Measurements from ENCODE around the gene ARHGEF33.
"Not testable (repeated sequence)": the region's sequence is repeated elsewhere in the genome, so short reads cannot be mapped to it uniquely, and the experiment has no call there.

ARHGEF33 gene

DNA sequence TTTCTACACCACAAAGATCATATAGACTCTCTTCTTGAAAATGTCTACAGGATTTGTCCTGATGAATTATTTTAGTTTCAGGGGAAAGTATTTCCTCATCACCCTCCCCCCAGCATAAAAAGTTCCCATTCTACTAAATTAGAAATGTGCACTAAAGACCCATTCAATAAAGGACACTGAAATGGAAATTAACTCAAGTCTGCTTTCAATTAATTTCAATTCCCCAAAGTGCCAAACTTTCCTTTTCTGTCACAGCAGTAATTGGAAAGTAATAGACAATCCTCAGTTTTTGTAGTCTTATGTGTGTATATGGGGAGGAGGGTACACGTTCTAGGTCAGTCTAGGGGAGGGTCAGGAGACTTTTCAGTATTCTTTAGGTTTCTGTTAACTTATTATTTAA, 21.5 kb downstream of the ARHGEF33 start:
- no peak for DNase-seq (ENCODE audit: low spot score)

DNA sequence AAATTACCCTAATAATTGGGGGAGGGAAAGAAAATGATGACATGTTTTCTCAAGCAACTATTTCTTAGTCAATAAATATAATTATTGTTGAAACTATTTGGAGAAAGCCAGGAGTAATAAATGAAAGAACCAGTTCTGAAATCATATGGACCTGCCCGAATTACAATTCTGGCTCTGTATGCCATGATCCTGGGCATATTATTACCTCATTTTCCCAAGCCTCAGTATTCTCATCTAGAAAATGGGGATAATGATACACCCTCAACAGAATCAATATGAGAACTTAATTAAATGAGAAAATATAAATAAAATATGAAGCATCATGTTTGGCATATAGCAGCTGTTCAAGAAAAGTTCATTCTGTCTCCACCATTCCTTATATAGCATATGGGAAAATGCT, 22.9 kb downstream of the ARHGEF33 start:
- no peak for DNase-seq (ENCODE audit: low spot score)

DNA sequence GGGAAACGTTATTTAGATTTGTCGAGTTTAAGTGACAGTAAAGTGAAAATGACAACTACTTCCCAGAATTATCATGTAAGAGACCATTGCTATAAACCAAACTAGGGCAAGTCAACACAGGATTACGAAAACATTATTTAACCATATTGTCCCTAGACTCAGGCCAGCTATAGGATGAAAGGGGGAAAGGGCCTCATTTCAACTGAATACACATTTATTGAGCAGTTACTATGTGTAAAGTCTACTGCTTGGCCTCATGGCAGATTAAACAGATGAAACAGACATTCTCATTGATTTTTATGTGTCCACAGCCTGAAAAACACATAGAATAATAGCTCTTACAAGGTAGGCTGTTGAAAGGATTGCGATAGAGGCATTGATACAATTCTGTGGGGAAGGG, 32.7 kb downstream of the ARHGEF33 start:
- DNase-seq (ENCODE audit: low spot score) = no peak

DNA sequence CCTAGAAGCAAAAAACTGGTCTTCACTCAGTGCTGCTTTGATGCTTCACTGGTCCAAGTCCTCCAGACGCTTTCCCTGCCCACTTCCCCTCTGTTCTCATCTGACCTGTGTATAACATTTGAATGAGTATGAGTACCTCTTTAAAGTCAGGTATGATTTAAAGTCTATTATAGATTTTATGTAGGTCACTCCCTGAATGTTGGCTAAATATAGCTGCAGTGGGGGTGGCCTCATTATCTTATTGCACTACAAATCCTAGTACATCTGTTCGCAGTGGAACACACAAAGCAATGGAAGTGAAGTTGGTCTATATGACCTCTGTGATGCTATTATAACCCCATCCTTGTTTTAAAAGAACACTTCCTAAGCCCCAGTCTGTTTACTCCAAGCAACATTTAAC, 33.2 kb downstream of the ARHGEF33 start:
- DNase-seq (ENCODE audit: low spot score) = no peak

DNA sequence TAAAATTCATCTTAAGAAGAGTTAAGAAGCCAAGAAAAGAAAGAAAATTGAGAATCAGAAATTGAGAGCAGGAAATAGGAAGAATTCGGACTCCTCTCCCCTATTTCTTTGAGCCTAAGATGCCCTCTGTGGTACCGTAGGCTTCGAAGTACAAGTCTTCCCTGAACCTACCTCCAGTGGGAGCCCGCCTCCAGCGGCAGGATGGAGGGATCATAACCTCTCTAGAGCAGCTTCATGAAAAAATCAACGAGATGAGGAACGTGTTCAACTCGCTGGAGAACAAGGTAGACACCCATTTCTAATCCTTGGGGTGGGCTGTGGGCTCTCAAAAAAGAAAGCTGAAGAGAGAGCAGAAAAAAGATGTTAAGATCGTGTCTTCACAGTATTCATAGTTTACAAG, 36.3 kb downstream of the ARHGEF33 start:
- no peak for DNase-seq (ENCODE audit: low spot score)

DNA sequence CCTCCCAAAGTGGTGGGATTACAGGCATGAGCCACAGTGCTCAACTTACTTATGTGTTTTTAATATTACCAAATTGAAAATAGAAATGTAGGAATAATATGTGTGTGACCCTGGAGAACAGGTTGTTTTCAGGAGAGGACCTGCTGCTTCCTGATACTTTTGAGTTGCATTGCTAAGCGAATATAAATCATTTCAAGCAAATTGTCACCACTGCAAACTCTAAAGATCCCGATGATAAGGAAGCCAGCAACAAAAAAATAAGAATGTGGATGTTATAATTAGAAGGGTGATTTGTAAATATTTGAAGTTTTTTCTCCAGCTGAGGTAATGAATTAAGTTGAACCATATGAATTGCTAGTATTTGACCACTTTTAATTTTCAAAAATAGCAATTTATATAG, 40.9 kb downstream of the ARHGEF33 start:
- no peak for DNase-seq (ENCODE audit: low spot score)

DNA sequence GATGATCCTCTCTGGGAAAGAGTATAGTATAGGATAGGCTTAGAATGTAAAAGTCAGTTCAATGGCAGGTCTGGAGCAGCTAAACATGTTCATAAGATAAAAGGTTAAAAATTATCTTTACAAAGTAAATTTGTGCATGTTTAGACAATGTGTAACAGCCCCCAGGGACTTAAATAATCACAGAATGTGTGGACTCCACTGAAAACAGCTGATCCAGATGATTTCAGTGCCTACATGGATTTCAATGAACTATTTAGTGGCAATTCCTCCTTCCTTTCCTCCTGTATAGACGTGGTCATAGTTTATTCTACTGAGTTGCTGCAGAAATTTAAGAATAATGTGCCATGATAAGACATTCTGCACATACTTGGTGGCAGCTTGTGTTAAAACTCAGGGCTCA, 42.9 kb downstream of the ARHGEF33 start:
- no peak for DNase-seq (ENCODE audit: low spot score)

DNA sequence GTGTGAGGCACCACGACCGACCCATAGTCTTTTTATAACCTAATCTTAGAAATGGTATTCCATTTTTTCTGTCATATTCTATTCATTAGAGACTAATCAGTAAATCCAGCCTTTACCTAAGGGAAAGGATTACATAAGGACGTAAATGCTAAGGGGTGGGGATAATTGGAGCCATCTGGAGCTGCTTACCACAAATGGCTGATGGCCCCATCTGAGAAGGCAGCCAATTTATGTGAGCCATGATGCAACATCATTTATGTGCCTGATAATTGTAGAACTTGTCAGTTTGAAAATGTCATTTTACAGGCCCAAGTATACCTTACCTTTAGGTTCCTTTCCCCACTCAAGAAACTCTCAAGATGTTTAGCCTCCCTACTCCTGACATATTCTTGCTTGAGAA, 44.0 kb downstream of the ARHGEF33 start:
- no peak for DNase-seq (ENCODE audit: low spot score)

DNA sequence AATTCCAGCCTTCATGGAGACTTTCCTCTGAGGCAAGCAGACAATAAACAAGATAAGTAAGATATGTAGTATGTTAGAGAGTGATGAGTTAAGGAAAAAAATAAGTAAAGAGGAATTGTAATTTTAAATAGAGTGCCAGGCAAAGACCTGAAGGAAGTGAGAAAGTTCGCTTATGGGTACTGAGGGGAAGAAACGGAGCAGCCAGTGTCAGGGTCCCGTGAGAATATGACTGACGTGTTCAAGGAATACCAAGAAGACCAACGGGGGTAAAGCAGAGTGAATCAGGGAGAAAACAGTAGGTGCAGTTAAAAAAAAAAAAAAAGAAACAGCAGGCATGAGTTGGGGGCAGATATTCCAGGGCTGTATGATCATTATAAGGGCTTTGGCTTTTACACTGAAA, 45.1 kb downstream of the ARHGEF33 start:
- DNase-seq (ENCODE audit: low spot score) = no peak

DNA sequence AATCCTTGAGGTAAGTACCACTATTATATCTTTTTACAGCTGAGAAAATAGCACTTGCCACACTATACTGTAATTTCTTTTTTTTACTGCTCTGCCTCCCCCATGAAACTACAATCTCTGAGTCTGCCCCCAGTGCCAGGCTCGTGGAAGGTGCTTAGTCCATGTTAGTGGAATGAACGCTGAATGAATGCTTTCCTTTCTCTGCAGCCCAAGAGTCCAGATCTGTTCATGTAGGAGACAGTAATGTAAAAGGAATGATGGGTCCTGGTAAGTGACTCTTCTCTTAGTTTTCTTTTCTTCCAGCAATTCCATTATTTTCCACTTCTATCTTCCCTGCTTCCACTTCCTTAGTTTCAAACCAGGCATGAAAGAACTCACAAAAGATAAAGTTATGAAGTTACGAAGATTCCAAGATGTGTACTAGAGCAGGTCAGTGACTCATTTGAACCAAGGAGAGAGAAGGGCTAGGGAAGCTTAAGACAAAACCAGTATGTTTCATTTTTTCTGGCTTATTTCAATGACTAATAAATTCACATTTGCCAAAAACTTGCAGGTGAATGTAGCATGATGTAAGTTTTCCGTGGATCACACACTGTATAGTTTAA, 46.0 kb downstream of the ARHGEF33 start:
- no peak for DNase-seq (ENCODE audit: low spot score)

DNA sequence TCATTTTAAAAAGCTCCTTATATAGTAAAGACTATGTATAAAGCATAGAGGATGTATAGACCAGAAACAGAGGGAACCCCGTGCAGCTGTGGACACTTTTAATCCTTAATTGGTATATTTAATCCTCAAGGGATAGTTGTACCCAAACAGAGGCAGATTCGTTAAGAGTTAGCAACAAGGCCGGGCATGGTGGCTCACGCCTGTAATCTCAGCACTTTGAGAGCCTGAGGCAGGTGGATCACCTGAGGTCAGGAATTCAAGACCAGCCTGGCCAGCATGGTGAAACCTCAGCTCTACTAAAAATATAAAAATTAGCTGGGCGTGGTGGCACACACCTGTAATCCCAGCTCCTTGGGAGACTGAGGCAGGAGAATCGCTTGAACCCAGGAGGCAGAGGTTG, 46.8 kb downstream of the ARHGEF33 start:
- DNase-seq (ENCODE audit: low spot score) = not testable (repeated sequence)

DNA sequence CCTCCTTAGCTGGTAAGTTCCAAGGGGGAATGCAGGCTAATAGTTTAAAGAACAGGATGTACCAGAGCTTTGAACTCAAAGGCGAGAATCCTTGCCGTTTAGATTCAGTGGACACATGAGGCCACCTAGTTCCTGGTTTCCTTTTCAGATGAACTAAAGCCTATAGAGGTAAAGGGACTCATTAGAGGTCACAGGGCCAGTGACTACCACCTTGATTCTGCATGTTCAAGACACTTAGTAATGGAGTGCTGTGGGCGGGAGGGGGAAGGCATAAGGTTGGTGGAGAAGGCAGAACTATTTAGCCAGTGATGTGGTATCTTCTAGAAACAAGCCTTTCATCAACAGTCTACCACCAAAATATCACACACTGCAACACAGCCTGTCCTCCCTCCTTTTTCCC, 47.9 kb downstream of the ARHGEF33 start:
- DNase-seq (ENCODE audit: low spot score) = no peak

DNA sequence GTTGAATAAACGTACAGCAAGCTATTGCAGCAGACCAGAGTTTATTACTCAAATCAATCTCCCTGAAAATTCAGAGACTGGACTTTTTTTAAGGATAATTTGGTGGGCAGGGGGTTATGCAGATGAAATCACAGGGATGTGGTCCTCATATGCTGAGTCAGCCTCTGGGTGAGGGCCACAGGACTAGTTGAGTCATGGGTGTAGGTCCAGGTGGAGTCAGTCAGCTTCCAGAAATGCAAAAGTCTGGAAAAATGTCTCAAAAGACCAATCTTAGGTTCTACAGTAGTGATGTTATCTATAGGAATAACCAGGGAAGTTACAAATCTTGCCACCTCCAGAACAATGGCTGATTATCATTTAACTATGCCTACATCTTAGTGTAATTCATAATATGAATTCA, 51.1 kb downstream of the ARHGEF33 start:
- DNase-seq (ENCODE audit: low spot score) = no peak

DNA sequence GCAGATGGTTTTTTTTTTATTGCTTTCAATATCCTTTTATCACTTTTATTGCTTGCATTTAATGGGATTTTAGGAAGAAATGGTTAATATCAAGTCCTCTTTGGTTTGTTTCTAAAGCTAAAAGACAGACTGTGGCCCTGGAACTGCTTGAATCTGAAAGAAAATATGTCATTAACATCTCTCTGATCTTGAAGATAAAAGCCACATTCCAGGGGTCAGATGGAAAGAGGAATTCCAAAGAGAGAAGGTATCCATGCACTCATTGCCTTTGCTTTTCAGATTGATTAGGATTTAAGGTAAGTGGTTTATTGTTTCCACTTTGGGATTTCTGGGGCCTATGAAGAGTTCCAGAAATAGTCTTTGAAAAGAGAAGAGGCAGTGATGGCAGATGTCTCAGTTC, 54.1 kb downstream of the ARHGEF33 start:
- DNase-seq (ENCODE audit: low spot score) = no peak

DNA sequence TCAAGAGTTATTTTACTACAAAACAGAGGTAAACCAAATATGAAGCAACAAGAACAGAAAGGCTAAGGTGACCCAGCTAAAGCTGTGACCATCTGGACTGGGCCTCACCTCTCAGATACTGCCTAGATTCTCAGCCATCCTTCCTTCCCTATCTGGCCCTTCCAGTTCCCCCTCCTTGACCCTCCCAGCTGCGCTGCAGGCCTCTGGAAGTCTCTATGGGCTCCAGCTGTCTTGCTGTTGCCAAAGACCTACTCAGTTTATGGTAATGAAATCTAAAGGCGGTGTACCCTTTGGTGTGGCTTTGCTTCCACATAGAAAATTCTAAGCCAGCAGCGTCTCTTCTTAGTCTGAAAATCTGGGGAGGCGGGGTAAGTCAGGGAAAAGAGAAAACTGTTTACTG, 55.7 kb downstream of the ARHGEF33 start:
- no peak for DNase-seq (ENCODE audit: low spot score)

DNA sequence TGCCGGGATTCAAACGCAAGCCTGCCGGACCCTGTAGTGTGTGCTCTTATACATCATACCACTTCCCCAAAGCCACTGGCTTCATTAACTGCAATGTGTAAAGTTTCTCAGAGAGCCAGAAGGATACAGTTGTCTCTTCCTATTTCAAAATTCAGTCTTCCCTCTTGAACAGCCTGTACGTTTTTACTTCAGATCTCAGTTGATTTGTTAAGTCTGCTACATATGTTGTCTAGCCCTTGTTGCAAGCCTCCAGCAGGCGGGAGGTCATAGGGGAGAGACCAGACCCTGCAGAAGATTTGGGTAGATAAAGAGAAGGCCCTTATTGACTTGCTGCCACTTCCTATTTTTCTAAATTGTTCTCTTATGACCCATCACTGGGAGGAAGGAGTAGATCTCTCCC, 56.2 kb downstream of the ARHGEF33 start:
- no peak for DNase-seq (ENCODE audit: low spot score)

DNA sequence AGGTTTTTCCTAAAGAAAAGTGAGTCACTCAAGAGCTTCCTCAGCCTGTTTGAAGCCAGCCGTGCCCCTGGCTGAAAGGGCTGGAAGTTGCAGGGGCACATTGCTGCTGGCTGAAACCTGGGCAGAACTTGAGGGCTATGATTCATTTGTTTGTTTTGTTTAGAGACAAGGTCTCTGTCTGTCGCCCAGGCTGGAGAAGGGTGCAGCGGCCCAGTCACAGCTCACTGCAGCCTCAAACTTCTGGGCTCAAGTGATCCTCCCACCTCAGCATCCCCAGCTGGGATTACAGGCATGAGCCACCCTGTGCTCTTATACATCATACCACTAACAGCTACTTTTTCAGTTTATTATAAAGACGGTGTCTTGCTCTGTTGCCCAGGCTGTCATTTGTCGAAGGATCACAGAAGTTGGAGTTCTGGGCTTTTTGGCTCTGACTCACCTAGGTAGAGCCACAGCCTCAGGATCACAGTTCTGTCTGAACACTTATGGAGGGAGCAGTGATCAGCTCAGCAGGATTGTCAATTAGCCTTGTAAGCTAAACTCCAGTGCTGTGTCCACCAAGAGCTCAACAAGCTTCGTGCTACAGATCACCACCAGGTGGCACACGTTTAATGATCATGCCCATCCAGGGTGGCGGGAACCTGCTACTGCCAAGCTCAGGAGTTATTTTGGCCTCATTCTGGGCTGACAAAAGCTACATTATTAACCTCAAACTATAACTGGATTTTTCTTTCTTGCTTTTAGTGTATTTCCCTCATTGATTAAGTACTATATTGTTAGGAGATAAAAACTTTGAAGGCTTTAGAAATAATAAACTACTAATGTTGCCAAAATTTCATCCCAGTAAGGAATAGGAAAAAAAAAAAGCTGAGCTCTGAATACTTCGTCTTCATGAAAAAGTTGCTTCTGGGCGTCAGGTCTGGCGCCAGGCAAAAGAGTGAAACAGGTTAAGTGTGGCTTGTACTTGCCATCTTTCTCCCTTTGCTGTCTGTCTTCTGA, 57.9 kb downstream of the ARHGEF33 start:
- DNase-seq (ENCODE audit: low spot score) = peak; percentile 76

DNA sequence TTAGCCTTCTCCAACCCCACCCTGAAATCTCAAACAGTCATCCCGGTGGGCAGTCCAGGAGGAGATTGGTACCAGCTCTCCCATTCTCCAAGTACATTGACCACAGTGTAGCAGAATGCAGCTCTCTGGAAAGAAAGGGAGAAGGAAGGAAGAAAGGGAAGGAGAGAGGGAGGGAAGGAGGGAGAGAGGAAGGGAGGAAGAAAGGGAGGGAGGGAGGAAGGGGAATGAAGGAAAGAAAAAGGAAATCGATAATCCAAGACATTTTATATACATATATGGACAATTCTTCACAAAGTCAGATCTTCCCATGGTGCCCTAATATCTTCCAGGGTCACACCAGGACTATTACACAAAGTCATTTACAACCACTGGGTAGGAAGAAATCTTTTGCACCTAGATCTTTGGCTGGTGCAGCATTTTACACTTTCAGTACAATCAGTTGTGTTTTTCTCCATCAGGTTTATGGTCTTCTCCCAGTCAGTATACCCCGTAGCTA, 58.8 kb downstream of the ARHGEF33 start:
- no peak for DNase-seq (ENCODE audit: low spot score)

DNA sequence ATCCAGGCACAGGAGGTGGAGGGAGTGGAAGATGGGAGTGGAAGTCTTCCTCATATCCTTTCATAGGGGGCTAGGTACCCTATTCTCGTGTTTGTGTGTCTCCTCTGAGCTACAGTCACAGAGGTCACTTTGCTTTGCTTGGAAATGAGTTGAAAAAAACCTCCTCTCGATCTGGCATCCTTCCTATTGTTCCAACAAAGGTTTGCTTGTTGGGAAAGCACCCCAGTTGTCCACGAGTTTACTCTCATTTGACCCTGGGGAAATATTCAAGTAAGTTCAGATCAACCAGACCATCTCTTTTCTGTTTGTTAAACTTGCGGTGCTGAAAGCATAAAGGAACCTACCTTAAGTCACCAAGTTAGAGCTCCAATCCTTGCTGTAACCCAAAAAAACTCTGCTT, 59.3 kb downstream of the ARHGEF33 start:
- no peak for DNase-seq (ENCODE audit: low spot score)

DNA sequence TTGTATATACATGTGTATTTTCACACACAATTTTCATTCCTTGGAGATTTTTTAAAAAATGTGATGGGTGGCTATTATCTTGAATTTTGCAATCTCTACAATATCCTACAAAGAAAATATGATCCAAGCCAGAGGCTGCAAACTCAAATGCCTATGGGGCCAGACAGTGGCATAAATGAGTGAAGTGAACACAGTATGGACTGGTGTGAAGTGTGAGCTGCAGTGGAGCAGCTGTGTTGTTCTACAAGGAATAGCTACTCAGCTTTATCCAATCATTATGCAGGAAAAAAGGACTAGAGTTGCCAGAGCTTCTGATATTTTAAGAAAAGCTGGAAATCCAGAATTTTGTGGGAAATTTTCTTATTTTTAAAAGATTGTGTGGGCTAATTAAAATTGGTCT, 62.1 kb downstream of the ARHGEF33 start:
- DNase-seq (ENCODE audit: low spot score) = no peak

DNA sequence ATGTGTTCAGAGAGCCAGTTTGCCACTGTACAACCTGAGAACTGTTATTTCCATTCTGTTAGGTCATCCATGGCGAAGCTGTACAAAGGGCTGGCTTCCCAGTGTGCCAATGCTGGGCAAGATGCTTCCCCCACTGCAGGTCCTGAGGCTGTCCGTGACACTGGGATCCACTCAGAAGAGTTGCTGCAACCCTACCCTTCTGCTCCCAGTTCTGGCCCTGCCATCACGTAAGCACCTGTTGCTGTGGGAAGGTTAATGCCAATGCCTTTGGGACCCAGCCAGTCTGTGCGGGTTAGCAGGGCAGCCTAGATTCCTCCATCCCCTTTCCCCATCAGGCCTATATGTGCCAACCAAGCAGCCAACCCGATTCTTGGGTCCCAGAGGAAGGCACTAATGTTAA, 68.3 kb downstream of the ARHGEF33 start:
- DNase-seq (ENCODE audit: low spot score) = no peak

DNA sequence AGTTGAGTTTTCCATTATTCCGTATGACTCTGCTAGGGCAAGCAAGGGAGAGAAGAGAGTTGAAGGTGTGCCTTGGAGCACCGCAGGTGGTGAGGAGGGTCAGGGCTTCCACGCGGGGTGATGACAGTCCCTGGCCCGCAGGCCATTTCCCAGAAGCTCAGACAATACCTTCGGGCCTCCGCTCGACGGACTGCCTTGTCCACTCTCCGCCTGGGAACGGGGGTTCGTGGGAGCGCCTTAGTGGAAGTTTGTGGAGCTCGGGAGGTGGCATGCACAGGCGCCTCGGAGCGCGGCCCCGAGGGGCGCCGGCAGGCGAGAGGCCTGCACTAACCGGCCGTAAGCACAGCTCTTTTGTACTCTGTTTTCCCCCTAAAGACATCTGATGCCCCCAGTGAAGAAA, 69.8 kb downstream of the ARHGEF33 start:
- DNase-seq (ENCODE audit: low spot score) = no peak

DNA sequence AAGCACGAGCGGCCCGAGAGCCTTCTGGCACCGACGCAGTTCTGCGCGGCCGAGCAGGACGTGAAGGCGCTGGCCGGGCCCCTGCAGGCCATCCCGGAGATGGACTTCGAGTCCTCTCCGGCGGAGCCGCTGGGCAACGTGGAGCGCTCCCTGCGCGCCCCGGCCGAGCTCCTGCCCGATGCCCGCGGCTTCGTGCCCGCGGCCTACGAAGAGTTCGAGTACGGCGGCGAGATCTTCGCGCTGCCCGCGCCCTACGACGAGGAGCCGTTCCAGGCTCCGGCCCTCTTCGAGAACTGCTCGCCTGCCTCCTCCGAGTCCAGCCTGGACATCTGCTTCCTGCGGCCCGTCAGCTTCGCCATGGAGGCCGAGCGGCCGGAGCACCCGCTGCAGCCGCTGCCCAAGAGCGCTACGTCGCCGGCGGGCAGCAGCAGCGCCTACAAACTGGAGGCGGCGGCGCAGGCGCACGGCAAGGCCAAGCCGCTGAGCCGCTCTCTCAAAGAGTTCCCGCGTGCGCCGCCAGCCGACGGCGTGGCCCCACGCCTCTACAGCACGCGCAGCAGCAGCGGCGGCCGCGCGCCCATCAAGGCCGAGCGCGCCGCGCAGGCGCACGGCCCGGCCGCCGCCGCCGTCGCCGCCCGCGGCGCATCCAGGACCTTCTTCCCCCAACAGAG, 70.4 kb downstream of the ARHGEF33 start:
- DNase-seq (ENCODE audit: low spot score) = no peak
